NCI-H2196 (cell line): ENCODE measurements around the gene MYO1E.
A peak's percentile ranks its signal among the peaks of the same experiment; 100 is the strongest.
"Not testable (repeated sequence)": the region's sequence is repeated elsewhere in the genome, so short reads cannot be mapped to it uniquely, and the experiment has no call there.

ENCODE experiments used
- DNase-seq: peaks from one replicate; lab custom pipeline; 2025; ENCODE audit not compliant: unreplicated experiment; lab: John Stamatoyannopoulos, UW

MYO1E gene

GRCh38 chr15:59148153-59148833, 224.4 kb downstream of the MYO1E start:
- no peak for DNase-seq

GRCh38 chr15:59147666-59148065, 225.0 kb downstream of the MYO1E start:
- no peak for DNase-seq

GRCh38 chr15:59144594-59144993, 228.1 kb downstream of the MYO1E start:
- DNase-seq, result not testable (repeated sequence)

- no peak for DNase-seq
Measured at GRCh38 chr15:59143281-59143680, 229.4 kb downstream of the MYO1E start.

GRCh38 chr15:59140422-59141226, 232.0 kb downstream of the MYO1E start:
- DNase-seq, result no peak

GRCh38 chr15:59138243-59138642, 234.4 kb downstream of the MYO1E start:
- DNase-seq, result no peak

GRCh38 chr15:59137566-59137965, 235.1 kb downstream of the MYO1E start:
- no peak for DNase-seq

GRCh38 chr15:59133929-59134427, 238.7 kb downstream of the MYO1E start:
- no peak for DNase-seq

- no peak for DNase-seq
Measured at GRCh38 chr15:59131969-59132562, 240.6 kb downstream of the MYO1E start.

GRCh38 chr15:59131456-59131855, 241.2 kb downstream of the MYO1E start:
- no peak for DNase-seq

GRCh38 chr15:59127255-59127654, 245.4 kb downstream of the MYO1E start:
- DNase-seq, result not testable (repeated sequence)

- DNase-seq, result not testable (repeated sequence)
Measured at GRCh38 chr15:59125683-59126082, 247.0 kb downstream of the MYO1E start.

- DNase-seq, result no peak
Measured at GRCh38 chr15:59124261-59124660, 248.4 kb downstream of the MYO1E start.

GRCh38 chr15:59120937-59121336, 251.7 kb downstream of the MYO1E start:
- DNase-seq, result no peak

- DNase-seq, result no peak
Measured at GRCh38 chr15:59119625-59120024, 253.0 kb downstream of the MYO1E start.

GRCh38 chr15:59116771-59117170, 255.9 kb downstream of the MYO1E start:
- no peak for DNase-seq

- no peak for DNase-seq
Measured at GRCh38 chr15:59116141-59116540, 256.5 kb downstream of the MYO1E start.

GRCh38 chr15:59115047-59115446, 257.6 kb downstream of the MYO1E start:
- DNase-seq, result no peak

GRCh38 chr15:59111251-59111650, 261.4 kb downstream of the MYO1E start:
- DNase-seq, result no peak

GRCh38 chr15:59105854-59106253, 266.8 kb downstream of the MYO1E start:
- DNase-seq, result no peak

GRCh38 chr15:59104912-59105732, 267.5 kb downstream of the MYO1E start, which contains the start of gene CCNB2:
Gene CCNB2 (plus strand): TSS chr15:59105146. CDS start chr15:59105269, 123 bp downstream.
- DNase-seq, result peak; percentile 77
